H9 (cell line): ENCODE data around the gene WHRN. TPM values are rescaled to one million over a fixed set of nuclear protein-coding genes. Genes with fewer than 3 reads are reported as not detected.
A peak's percentile ranks its signal among the peaks of the same experiment; 100 is the strongest.

Experiments used
- DNase-seq: peaks from one replicate; pipeline ENCODE4 v3.0.0-alpha.2; 2017
- H2AFZ ChIP-seq: one replicate; pipeline ENCODE4 v1.6.1; 2013; ENCODE audit warnings: mild to moderate bottlenecking, low read length, control low read depth, moderate library complexity
- H2AK5ac ChIP-seq: 2 replicates; pipeline ENCODE4 v1.6.1; 2013; ENCODE audit warnings: low read length, control low read depth, mixed read lengths; ENCODE audit not compliant: insufficient read length
- H2BK120ac ChIP-seq: one replicate; pipeline ENCODE4 v1.6.1; 2013; ENCODE audit warnings: low read depth, mild to moderate bottlenecking, low read length, control low read depth, inconsistent platforms; ENCODE audit not compliant: poor library complexity, severe bottlenecking
- H2BK12ac ChIP-seq: 2 replicates; pipeline ENCODE4 v1.6.1; 2013; ENCODE audit warnings: low read length, control low read depth, mixed read lengths, low read depth; ENCODE audit not compliant: insufficient read length
- H2BK15ac ChIP-seq: 2 replicates; pipeline ENCODE4 v1.6.1; 2013; ENCODE audit warnings: low read depth, low read length, control low read depth
- H2BK20ac ChIP-seq: one replicate; pipeline ENCODE4 v1.6.1; 2013; ENCODE audit warnings: low read depth, mild to moderate bottlenecking, low read length, control low read depth, inconsistent platforms; ENCODE audit not compliant: poor library complexity, severe bottlenecking
- H2BK5ac ChIP-seq: 2 replicates; pipeline ENCODE4 v1.6.1; 2013; ENCODE audit warnings: low read length, control low read depth, mixed read lengths; ENCODE audit not compliant: insufficient read length
- H3K14ac ChIP-seq: 2 replicates; pipeline ENCODE4 v1.6.1; 2013; ENCODE audit warnings: low read length, control low read depth; ENCODE audit not compliant: insufficient read depth
- H3K18ac ChIP-seq: 2 replicates; pipeline ENCODE4 v1.6.1; 2013; ENCODE audit warnings: low read depth, mild to moderate bottlenecking, mixed read lengths, low read length, control low read depth; ENCODE audit not compliant: insufficient read length
- H3K23ac ChIP-seq: 2 replicates; pipeline ENCODE4 v1.6.1; 2013; ENCODE audit warnings: low read length, control low read depth, mixed read lengths, low read depth; ENCODE audit not compliant: insufficient read length
- H3K23me2 ChIP-seq: 2 replicates; pipeline ENCODE4 v1.6.1; 2013; ENCODE audit warnings: low read depth, mild to moderate bottlenecking, mixed read lengths, low read length, control low read depth; ENCODE audit not compliant: insufficient read length, poor library complexity, severe bottlenecking
- H3K27ac ChIP-seq: 2 replicates; pipeline ENCODE4 v1.5.1; 2013; ENCODE audit warnings: low read length, control low read depth, mixed read lengths, low read depth; ENCODE audit not compliant: insufficient read length
- H3K27me3 ChIP-seq: 2 replicates; pipeline ENCODE4 v1.6.1; 2013; ENCODE audit warnings: low read length, control low read depth, inconsistent platforms; ENCODE audit not compliant: insufficient read depth
- H3K4ac ChIP-seq: 2 replicates; pipeline ENCODE4 v1.6.1; 2013; ENCODE audit warnings: low read depth, mild to moderate bottlenecking, control low read depth, inconsistent platforms, low read length, moderate library complexity
- H3K4me1 ChIP-seq: 2 replicates; pipeline ENCODE4 v1.6.1; 2013; ENCODE audit warnings: low read length, control low read depth, inconsistent platforms; ENCODE audit not compliant: insufficient read depth
- H3K4me2 ChIP-seq: 2 replicates; pipeline ENCODE4 v1.6.1; 2013; ENCODE audit warnings: low read length, control low read depth, mixed read lengths; ENCODE audit not compliant: insufficient read length, insufficient read depth
- H3K56ac ChIP-seq: 2 replicates; pipeline ENCODE4 v1.6.1; 2013; ENCODE audit warnings: low read depth, mild to moderate bottlenecking, mixed read lengths, low read length, control low read depth; ENCODE audit not compliant: insufficient read length
- H3K79me1 ChIP-seq: 2 replicates; pipeline ENCODE4 v1.6.1; 2013; ENCODE audit warnings: low read depth, mild to moderate bottlenecking, moderate library complexity, low read length, control low read depth, inconsistent platforms; ENCODE audit not compliant: insufficient read depth, poor library complexity, severe bottlenecking
- H3K79me2 ChIP-seq: 2 replicates; pipeline ENCODE4 v1.6.1; 2013; ENCODE audit warnings: low read length, control low read depth, inconsistent platforms; ENCODE audit not compliant: insufficient read depth
- H3K9ac ChIP-seq: 2 replicates; pipeline ENCODE4 v1.6.1; 2013; ENCODE audit warnings: low read length, control low read depth, mixed read lengths; ENCODE audit not compliant: insufficient read length; ENCODE audit errors: extremely low read depth
- H3K9me3 ChIP-seq: one replicate; pipeline ENCODE4 v1.6.1; 2013; ENCODE audit warnings: low read depth, low read length, inconsistent platforms; ENCODE audit not compliant: control insufficient read depth
- H3T11ph ChIP-seq: one replicate; pipeline ENCODE4 v1.6.1; 2013; ENCODE audit warnings: mild to moderate bottlenecking, low read length, control low read depth, inconsistent platforms
- H4K20me1 ChIP-seq: one replicate; pipeline ENCODE4 v1.6.1; 2013; ENCODE audit not compliant: control insufficient read depth, insufficient read length, insufficient read depth
- H4K5ac ChIP-seq: 2 replicates; pipeline ENCODE4 v1.6.1; 2013; ENCODE audit warnings: low read depth, mild to moderate bottlenecking, mixed read lengths, low read length, control low read depth; ENCODE audit not compliant: insufficient read length
- H4K8ac ChIP-seq: replicated peaks from 2 replicates; pipeline ENCODE4 v1.6.1; 2013; ENCODE audit warnings: low read length, control low read depth, mixed read lengths, low read depth; ENCODE audit not compliant: insufficient read length
- H4K91ac ChIP-seq: 2 replicates; pipeline ENCODE4 v1.6.1; 2013; ENCODE audit warnings: low read depth, mild to moderate bottlenecking, moderate library complexity, mixed read lengths, low read length, control low read depth; ENCODE audit not compliant: insufficient read length
- H3K27ac Mint-ChIP-seq, 3 experiments: 2 replicates in 2 of 3; 3 replicates in 1 of 3; pipeline ENCODE4 v1.8.0; 2020 to 2021; ENCODE audit warnings: mixed read lengths in 3 of 3, mild to moderate bottlenecking in 1 of 3, moderate library complexity in 1 of 3
- H3K27me3 Mint-ChIP-seq: 2 replicates; pipeline ENCODE4 v1.8.0; 2021; ENCODE audit warnings: low read depth, mild to moderate bottlenecking, moderate library complexity, mixed read lengths
- H3K36me3 Mint-ChIP-seq, 3 experiments: 2 replicates in 2 of 3; 3 replicates in 1 of 3; pipeline ENCODE4 v1.8.0; 2020 to 2021; ENCODE audit warnings: low read depth in 3 of 3, mixed read lengths in 3 of 3; ENCODE audit not compliant: insufficient read depth in 1 of 3
- H3K4me1 Mint-ChIP-seq, 2 experiments: 2 replicates each; pipeline ENCODE4 v1.8.0; 2020; ENCODE audit warnings: mixed read lengths in 2 of 2
- H3K4me3 Mint-ChIP-seq, 2 experiments: 2 replicates in 1 of 2; 3 replicates in 1 of 2; pipeline ENCODE4 v1.8.0; 2020 to 2021; ENCODE audit warnings: mild to moderate bottlenecking in 2 of 2, mixed read lengths in 2 of 2, moderate library complexity in 1 of 2
- H3K9me3 Mint-ChIP-seq, 2 experiments: 2 replicates in 1 of 2; 3 replicates in 1 of 2; pipeline ENCODE4 v1.8.0; 2020; ENCODE audit warnings: mild to moderate bottlenecking in 2 of 2, mixed read lengths in 2 of 2, moderate library complexity in 1 of 2
- CTCF ChIP-seq: fragments of 200-600 bp; sonication (generic); conservative IDR thresholded peaks from 3 replicates; pipeline ENCODE4 v1.8.0; 2021; ENCODE audit warnings: antibody characterized with exemption, mild to moderate bottlenecking
- WGBS: extraction: QIAGEN DNeasy Blood & Tissue Kit; methylation state at CpG from one replicate; pipeline ENCODE4 v1.1.7; 2013; ENCODE audit warnings: missing lambda C conversion rate, low lambda C conversion rate, mixed read lengths; ENCODE audit not compliant: insufficient read length; ENCODE audit errors: extremely low coverage; 5-methylcytosine and 5-hydroxymethylcytosine counted together
- total RNA-seq: library from RNA; stranded (reverse); gene quantifications from 2 replicates; pipeline ENCODE4 v1.2.1, GENCODE V29; 2021

Gene WHRN
- total RNA-seq, 1 experiment from 2014 or later: 2.2 TPM

DNA sequence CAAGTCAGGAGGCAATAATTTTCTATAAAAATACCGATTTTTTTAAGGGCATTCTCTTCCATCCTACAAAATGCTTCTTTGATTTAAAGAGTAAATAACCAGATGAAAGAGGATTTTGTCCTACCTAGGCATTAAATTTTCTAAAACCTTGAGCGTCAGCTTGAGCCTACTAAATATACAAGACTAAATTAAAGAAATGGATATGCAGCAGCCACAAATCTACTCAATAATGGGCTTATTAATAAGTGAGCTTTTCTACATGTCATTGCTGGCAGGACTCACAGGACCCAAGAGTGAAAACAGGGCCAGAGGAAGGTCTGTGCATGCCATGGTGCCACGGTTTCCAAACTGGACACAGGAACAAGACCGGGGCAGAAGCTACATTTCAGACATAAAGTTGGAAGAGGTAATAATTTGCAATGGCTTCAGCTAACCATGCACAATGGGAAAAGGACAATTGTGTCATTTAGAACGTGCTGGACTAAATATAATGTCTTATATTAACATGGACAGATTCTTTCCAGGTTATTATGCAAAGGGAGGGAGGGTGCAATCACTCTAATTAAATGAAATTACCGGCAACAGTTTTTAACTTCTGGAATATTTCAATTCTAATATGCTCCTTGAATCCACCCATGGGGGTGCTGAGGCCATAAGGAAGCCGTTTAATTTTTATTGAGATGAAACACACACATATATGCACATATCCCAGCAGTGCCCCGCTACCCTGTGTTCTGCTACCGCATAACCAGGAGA, 5.2 kb downstream of the WHRN start:
- peaks cover 4% of the 10 kb centered on the region for H3K4me1 ChIP-seq
- WGBS: no CpG with 5 or more reads among the region's 9 CpGs

More for the DNA sequence above, 5.2 kb downstream of the WHRN start:
- Histone ChIP-seq H2BK20ac (no peak overlapping the region), H3K23ac (no peak overlapping the region), H2BK120ac (no peak overlapping the region), H3K18ac (no peak overlapping the region), H3K9ac (no peak overlapping the region), H3K79me2 (no peaks in the 10 kb centered on the region), H3K56ac (no peak overlapping the region), H3K4ac (no peak overlapping the region), H2AFZ (no peak overlapping the region), H4K20me1 (no peaks in the 10 kb centered on the region), H3T11ph (no peak overlapping the region), H4K91ac (no peak overlapping the region), H4K5ac (no peak overlapping the region), H3K27ac (no peak overlapping the region), H3K79me1 (no peaks in the 10 kb centered on the region), H2BK5ac (no peak overlapping the region), H3K27me3 (no peaks in the 10 kb centered on the region; the same call in 1 of the 2 replicates), H2BK12ac (no peak overlapping the region), H4K8ac (no peak overlapping the region), H3K4me2 (no peak overlapping the region), H3K9me3 (no peaks in the 10 kb centered on the region), H3K14ac (no peak overlapping the region), H2BK15ac (no peak overlapping the region), H3K23me2 (peaks cover 11% of the 10 kb centered on the region), H2AK5ac (no peak overlapping the region)
- no peak for TF ChIP-seq CTCF
- Mint-ChIP-seq H3K4me3 (no peak overlapping the region), H3K9me3 (no peaks in the 10 kb centered on the region), H3K4me1 (peaks cover 30 to 48% of the 10 kb centered on the region in 2 experiments), H3K27me3 (peaks cover 35% of the 10 kb centered on the region), H3K27ac (peak overlapping the region in 1 of 3 experiments; percentile 45; a peak in 1 of 7 replicates), H3K36me3 (no peaks in the 10 kb centered on the region)
- no peak for DNase-seq
